PC-9 (cell line): ENCODE results near the gene BAIAP2.

Experiments used
- EZH2 ChIP-seq: fragments of 200-600 bp; sonication (generic); IDR thresholded peaks from 2 replicates; pipeline ENCODE4 v1.8.0; 2017; ENCODE audit warnings: antibody characterized with exemption, low read depth
- TF ChIP-seq, protein P1 (sequence below): fragments of 200-600 bp; sonication (generic); conservative IDR thresholded peaks from 2 replicates; pipeline ENCODE4 v1.6.1; 2017; ENCODE audit warnings: mixed run types, antibody characterized with exemption, mild to moderate bottlenecking, moderate library complexity

DNA sequence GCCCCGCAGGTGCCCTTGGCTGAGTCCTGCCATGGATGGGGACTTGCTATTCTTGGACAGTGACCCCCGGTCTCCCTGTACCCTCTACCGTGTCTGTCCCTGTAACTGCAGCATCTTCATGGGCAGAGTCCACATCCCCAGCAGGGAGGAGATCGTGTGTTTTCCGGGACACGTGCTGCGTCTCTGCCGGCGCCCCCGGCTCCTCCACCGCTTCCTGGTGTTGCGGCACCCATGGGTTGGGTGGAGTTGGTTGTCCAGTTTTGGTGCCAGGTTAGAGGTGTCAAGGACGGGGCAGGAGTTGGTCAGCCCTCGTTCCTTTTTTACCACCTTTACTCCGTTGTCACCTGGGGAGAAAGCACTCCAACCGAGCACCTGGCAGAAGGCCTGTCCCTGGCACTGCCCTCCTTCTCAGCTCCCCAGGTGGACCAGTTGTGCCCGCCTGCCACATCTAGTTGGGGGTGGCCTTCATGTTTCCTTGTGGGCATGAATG is 20.0 kb downstream of the BAIAP2 start:
- TF ChIP-seq, protein P1, sequence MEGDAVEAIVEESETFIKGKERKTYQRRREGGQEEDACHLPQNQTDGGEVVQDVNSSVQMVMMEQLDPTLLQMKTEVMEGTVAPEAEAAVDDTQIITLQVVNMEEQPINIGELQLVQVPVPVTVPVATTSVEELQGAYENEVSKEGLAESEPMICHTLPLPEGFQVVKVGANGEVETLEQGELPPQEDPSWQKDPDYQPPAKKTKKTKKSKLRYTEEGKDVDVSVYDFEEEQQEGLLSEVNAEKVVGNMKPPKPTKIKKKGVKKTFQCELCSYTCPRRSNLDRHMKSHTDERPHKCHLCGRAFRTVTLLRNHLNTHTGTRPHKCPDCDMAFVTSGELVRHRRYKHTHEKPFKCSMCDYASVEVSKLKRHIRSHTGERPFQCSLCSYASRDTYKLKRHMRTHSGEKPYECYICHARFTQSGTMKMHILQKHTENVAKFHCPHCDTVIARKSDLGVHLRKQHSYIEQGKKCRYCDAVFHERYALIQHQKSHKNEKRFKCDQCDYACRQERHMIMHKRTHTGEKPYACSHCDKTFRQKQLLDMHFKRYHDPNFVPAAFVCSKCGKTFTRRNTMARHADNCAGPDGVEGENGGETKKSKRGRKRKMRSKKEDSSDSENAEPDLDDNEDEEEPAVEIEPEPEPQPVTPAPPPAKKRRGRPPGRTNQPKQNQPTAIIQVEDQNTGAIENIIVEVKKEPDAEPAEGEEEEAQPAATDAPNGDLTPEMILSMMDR = no peak
- TF ChIP-seq EZH2 = no peak
